GM19099 (cell line): ENCODE data around the gene PCSK7.

Experiments used
- POLR2A ChIP-seq: IDR thresholded peaks from 3 replicates; pipeline ENCODE4 v1.6.1; 2011; ENCODE audit warnings: low read depth; ENCODE audit not compliant: insufficient read length; ENCODE audit errors: extremely low read depth

PCSK7 gene

GRCh38 chr11:117231842-117232091 is at the start of gene PCSK7:
Gene PCSK7, minus strand, starts transcription at chr11:117232073. Its CDS starts 2,229 bp downstream, at chr11:117229844.
- TF ChIP-seq POLR2A: no peak

- no peak for TF ChIP-seq POLR2A
These were observed 49.3 kb upstream of the PCSK7 start for GRCh38 chr11:117281159-117281558.

DNA sequence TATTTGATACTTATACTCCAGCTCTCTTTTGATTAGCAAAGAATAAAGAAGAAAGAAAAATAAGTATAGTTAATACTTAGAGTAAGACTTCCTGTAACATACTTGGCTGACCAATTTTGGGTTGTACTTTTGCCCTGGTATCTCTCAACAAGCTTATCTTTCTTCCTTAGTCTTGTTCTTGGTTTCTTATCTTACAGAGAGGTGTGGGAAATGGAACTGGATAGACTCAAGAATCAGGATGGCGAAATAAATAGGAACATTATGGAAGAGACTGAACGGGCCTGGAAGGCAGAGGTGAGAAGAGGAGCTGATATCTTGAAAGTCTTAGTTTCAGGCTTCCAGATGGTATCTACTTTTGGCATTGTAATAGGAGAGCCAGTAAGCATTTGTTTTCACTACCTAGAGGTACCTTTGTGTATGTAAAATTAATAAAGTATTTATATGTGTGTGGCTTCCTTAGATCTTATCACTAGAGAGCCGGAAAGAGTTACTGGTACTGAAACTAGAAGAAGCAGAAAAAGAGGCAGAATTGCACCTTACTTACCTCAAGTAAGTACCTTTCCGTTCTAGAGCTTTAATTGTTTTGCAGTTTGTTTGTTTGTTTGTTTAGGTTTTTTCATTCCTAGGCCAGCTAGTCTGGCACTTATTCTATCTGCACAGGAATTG is 48.0 kb upstream of the PCSK7 start:
- TF ChIP-seq POLR2A: no peak

- TF ChIP-seq POLR2A: no peak
These were observed 46.5 kb upstream of the PCSK7 start for GRCh38 chr11:117278347-117278746.

- TF ChIP-seq POLR2A: no peak
These were observed 41.8 kb upstream of the PCSK7 start for GRCh38 chr11:117273550-117274289.

GRCh38 chr11:117271208-117271607 is 39.3 kb upstream of the PCSK7 start:
- no peak for TF ChIP-seq POLR2A

DNA sequence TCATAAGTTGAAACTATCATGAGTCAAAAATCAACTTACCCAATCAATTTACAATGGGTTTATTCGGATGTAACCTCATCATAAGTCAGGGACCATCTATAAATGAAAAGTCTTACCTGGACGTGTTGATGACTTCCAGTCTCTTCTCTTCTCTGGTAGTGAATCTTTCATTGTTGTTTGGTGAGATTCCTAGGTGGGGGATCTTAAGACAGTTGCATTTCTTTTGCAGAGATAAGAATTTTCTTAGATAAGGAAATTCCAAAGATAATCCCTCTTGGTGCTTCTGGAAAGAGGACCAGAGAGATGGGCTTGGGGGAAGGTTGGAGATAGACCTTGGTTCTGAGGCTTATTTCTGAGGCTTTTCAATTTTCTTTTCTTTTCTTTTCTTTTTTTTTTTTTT is 38.0 kb upstream of the PCSK7 start:
- TF ChIP-seq POLR2A: no peak

GRCh38 chr11:117265745-117266144 is 33.9 kb upstream of the PCSK7 start:
- no peak for TF ChIP-seq POLR2A

DNA sequence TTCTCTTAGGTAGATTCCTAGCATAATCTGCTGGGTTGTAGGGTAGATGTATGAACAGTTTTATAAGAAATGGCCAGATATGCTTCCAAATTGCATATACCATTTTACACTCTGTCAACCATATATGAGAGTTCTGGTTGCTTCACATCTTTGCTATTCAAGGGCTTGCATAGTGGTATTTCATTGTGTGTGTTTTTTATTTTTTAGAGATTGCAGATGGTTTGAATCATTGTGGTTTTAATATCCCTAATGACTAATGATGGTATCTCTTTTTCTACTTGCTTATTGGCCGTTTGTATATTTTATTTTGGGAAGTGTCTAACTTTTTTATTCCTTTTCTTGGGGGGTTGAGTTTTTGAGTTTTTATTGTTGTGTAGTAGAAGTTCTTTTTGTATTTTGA is 27.5 kb upstream of the PCSK7 start:
- TF ChIP-seq POLR2A: no peak

DNA sequence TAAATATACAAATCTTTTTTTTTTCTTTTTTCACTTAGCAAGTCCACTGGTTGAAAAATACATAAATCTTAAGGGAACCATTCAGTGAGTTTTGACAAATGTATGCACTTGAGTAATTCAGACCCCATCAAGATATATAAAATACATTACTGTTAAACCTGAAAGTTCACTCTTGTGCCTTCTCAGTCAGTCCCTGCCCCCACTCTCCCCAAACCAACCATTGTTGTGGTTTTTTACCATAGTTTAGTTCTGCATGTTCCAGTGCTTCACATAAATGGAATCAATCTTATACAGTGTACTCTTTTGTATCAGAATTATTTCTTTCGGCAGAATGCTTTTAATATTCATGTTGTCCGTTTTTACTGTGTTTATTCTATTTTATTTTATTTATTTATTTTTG is 26.7 kb upstream of the PCSK7 start:
- no peak for TF ChIP-seq POLR2A

GRCh38 chr11:117256573-117256972 is 24.7 kb upstream of the PCSK7 start:
- TF ChIP-seq POLR2A: no peak

GRCh38 chr11:117255966-117256365 is 24.1 kb upstream of the PCSK7 start:
- TF ChIP-seq POLR2A: no peak

- TF ChIP-seq POLR2A: no peak
These were observed 19.6 kb upstream of the PCSK7 start for GRCh38 chr11:117251506-117251905.

- no peak for TF ChIP-seq POLR2A
These were observed 17.7 kb upstream of the PCSK7 start for GRCh38 chr11:117249571-117249970.

GRCh38 chr11:117248341-117248740 is 16.5 kb upstream of the PCSK7 start:
- no peak for TF ChIP-seq POLR2A

DNA sequence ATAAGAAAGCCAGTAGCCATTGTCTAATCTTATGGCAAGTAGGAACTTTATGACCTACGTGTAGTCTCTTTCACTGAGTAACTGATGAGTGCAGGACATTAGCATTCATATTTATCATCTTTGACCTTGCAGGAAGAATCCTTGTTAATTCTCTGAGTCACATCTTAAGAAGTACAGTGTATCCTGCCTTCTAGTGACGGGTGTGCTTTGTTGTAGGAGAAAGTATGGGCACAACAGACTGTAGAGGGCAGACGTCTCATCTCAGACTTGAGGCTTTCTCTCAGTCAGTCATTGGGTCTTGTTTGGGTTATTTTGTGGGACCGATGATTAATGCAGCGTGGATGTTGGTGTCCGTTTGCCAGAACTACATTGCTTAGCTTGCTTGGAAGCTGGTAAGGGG is 7.4 kb upstream of the PCSK7 start:
- TF ChIP-seq POLR2A: no peak

DNA sequence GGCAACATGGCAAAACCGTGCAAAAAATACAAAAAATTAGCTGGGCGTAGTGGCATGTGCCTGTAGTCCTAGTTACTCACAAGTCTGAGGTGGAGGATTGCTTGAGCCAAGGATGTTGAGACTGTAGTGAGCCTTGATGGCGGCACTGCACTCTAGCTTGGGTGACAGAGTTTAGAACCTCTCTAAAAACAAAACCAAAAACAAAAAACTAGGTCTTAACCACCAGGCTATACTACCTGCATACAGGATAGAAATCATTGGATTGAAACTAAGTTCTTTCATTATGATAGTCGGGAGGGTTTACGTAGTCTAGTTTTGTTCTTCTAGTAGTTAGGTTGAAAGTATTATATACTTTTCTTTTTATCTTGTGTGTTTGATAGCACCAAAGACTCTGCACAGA is 6.3 kb upstream of the PCSK7 start:
- TF ChIP-seq POLR2A: no peak

GRCh38 chr11:117232911-117233409 is 1.1 kb upstream of the PCSK7 start:
- TF ChIP-seq POLR2A: no peak
